ENCODE measurements around the gene CYSLTR2. TPM values are rescaled to one million over a fixed set of nuclear protein-coding genes. Genes with fewer than 3 reads are reported as not detected.

The CYSLTR2 gene
- total RNA-seq, 3 donors from 2014 or later, result 0.14 to 1.4 (median 0.58) TPM

GRCh38 chr13:48729856-48730255 lies 76.1 kb downstream of the CYSLTR2 start:
- no peak for ATAC-seq
- Histone ChIP-seq H3K9me3 (no peaks in the 10 kb centered on the region), H3K4me1 (ENCODE audit: low read depth) (no peaks in the 10 kb centered on the region), H3K36me3 (ENCODE audit: low read depth) (no peaks in the 10 kb centered on the region), H3K4me3 (no peak overlapping the region)
- TF ChIP-seq, protein P1, sequence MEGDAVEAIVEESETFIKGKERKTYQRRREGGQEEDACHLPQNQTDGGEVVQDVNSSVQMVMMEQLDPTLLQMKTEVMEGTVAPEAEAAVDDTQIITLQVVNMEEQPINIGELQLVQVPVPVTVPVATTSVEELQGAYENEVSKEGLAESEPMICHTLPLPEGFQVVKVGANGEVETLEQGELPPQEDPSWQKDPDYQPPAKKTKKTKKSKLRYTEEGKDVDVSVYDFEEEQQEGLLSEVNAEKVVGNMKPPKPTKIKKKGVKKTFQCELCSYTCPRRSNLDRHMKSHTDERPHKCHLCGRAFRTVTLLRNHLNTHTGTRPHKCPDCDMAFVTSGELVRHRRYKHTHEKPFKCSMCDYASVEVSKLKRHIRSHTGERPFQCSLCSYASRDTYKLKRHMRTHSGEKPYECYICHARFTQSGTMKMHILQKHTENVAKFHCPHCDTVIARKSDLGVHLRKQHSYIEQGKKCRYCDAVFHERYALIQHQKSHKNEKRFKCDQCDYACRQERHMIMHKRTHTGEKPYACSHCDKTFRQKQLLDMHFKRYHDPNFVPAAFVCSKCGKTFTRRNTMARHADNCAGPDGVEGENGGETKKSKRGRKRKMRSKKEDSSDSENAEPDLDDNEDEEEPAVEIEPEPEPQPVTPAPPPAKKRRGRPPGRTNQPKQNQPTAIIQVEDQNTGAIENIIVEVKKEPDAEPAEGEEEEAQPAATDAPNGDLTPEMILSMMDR (IDR thresholded peaks at IDR 0.05), result no peak
- no peak for DNase-seq
- intact Hi-C loops (cut with DNase I, micrococcal nuclease), result loop anchor here in 1 of 2 donors (10.0 kb wide), 1 partner anchor 135 kb away; no protein-coding TSS in a partner anchor

GRCh38 chr13:48731001-48731658 lies 77.4 kb downstream of the CYSLTR2 start:
- DNase-seq, result no peak
- Histone ChIP-seq H3K9me3 (no peaks in the 10 kb centered on the region), H3K4me1 (ENCODE audit: low read depth) (no peaks in the 10 kb centered on the region), H3K36me3 (ENCODE audit: low read depth) (no peaks in the 10 kb centered on the region), H3K4me3 (no peak overlapping the region)
- ATAC-seq, result no peak
- TF ChIP-seq, protein P1 (IDR thresholded peaks at IDR 0.05), result no peak
- intact Hi-C loops (cut with DNase I, micrococcal nuclease), result loop anchor here in 1 of 2 donors (10.0 kb wide), 1 partner anchor 136 kb away; no protein-coding TSS in a partner anchor

- peak; percentile 86 for ATAC-seq
Measured at GRCh38 chr13:48731957-48732569, 78.3 kb downstream of the CYSLTR2 start.

DNA sequence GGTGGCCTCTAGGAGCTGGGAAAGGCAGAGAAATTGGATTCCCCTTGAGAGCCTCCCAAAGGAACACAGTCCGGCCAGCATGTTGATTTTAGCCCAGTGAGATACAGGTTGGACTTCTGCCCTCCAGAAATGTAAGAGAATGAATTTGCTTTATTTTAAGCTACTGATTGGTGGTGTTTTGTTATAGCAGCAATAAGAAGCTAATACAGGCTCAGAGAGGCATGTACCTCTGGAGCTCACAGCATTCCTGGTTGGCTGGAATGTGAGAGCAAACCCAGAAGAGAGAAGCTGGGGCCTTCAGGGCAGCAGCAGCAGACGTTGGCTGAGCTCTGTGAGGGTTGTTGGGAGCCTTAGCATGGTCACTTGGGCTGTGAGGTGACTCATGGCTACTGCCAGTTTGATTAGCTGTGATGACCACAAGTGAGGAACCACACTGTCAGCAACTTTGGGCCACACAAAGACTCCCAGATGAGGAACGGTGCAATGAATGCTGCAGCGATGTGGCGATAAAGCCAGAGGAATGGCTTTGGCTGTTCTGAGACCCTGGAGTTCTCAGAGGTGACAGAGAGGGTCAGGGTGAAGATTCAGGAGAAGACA lies 80.1 kb downstream of the CYSLTR2 start:
- ATAC-seq (no peak), DNase-seq (no peak)
- Histone ChIP-seq H3K4me3 (no peak overlapping the region), H3K4me1 (ENCODE audit: low read depth) (no peaks in the 10 kb centered on the region), H3K9me3 (no peaks in the 10 kb centered on the region), H3K36me3 (ENCODE audit: low read depth) (no peaks in the 10 kb centered on the region)
- intact Hi-C loops (cut with DNase I, micrococcal nuclease), result loop anchor here in 1 of 2 donors (10.0 kb wide), 1 partner anchor 139 kb away; no protein-coding TSS in a partner anchor
- TF ChIP-seq, protein P1 (IDR thresholded peaks at IDR 0.05), result no peak

More at GRCh38 chr13:48731957-48732569, 78.3 kb downstream of the CYSLTR2 start:
- DNase-seq, result peak; percentile 55 to 70 (median 68)
- Histone ChIP-seq H3K36me3 (ENCODE audit: low read depth) (no peaks in the 10 kb centered on the region), H3K9me3 (no peaks in the 10 kb centered on the region), H3K4me1 (ENCODE audit: low read depth) (no peaks in the 10 kb centered on the region), H3K4me3 (no peak overlapping the region)
- intact Hi-C loops (cut with DNase I, micrococcal nuclease), result loop anchor here in 1 of 2 donors (10.0 kb wide), 1 partner anchor 137 kb away; no protein-coding TSS in a partner anchor
- TF ChIP-seq, protein P1 (IDR thresholded peaks at IDR 0.05), result peak; percentile 55

- TF ChIP-seq, protein P1 (IDR thresholded peaks at IDR 0.05), result no peak
- Histone ChIP-seq H3K9me3 (no peaks in the 10 kb centered on the region), H3K36me3 (ENCODE audit: low read depth) (no peaks in the 10 kb centered on the region), H3K4me1 (ENCODE audit: low read depth) (no peaks in the 10 kb centered on the region), H3K4me3 (no peak overlapping the region)
- ATAC-seq (no peak), DNase-seq (no peak)
- intact Hi-C loops (cut with DNase I, micrococcal nuclease), result loop anchor here in 1 of 2 donors (10.0 kb wide), 1 partner anchor 141 kb away; no protein-coding TSS in a partner anchor
Measured at GRCh38 chr13:48735571-48735970, 81.8 kb downstream of the CYSLTR2 start.

Measured in mucosa of descending colon (tissue), 3 donors.